ENCODE data around the gene DIS3. TPM values are rescaled to one million over a fixed set of nuclear protein-coding genes. Genes with fewer than 3 reads are reported as not detected.
"Not testable (repeated sequence)": the region's sequence is repeated elsewhere in the genome, so short reads cannot be mapped to it uniquely, and the experiment has no call there.

Gene DIS3
- total and polyA plus RNA-seq, 7 donors, result 5.4 to 24.5 (median 13.6) TPM

- H3K27me3 ChIP-seq, result no peaks in the 10 kb centered on the region
- peaks cover 0 to 19% (median 9%) of the 10 kb centered on the region in 4 donors for H3K4me1 ChIP-seq
- TF ChIP-seq CTCF (IDR thresholded peaks at IDR 0.05), result no peak
- no peak for DNase-seq
- H3K36me3 ChIP-seq, result peaks cover 0 to 18% (median 0%) of the 10 kb centered on the region in 4 donors
- WGBS, 2 donors, result 85 to 94% methylated on average over 8 of the region's 8 CpGs
- no peaks in the 10 kb centered on the region for H3K9me3 ChIP-seq
- intact Hi-C loops (cut with DNase I), result no loop called here
- peak overlapping the region in 2 of 4 donors; percentile 39 to 51 for H3K27ac ChIP-seq
- peak overlapping the region in 1 of 4 donors; percentile 15 for H3K4me3 ChIP-seq
These were observed 38.6 kb upstream of the DIS3 start for GRCh38 chr13:72820156-72820897.

- Histone ChIP-seq H3K4me1 (no peaks in the 10 kb centered on the region), H3K9me3 (no peaks in the 10 kb centered on the region), H3K27ac (no peak overlapping the region), H3K36me3 (peaks cover 0 to 13% (median 0%) of the 10 kb centered on the region in 4 donors), H3K27me3 (no peaks in the 10 kb centered on the region), H3K4me3 (no peak overlapping the region)
- WGBS, 2 donors, result 5 to 20% methylated on average over 1 of the region's 1 CpG
- TF ChIP-seq CTCF (IDR thresholded peaks at IDR 0.05) (peak in 2 of 4 experiments; percentile 14 to 23), POLR2AphosphoS5 (IDR thresholded peaks at IDR 0.05) (no peak), POLR2A (IDR thresholded peaks at IDR 0.05) (no peak), EP300 (IDR thresholded peaks at IDR 0.05) (no peak)
- intact Hi-C loops (cut with DNase I), result no loop called here
- DNase-seq, result no peak
These were observed 27.3 kb upstream of the DIS3 start for GRCh38 chr13:72808917-72809500.

- DNase-seq; intact Hi-C loops (cut with DNase I); H3K9me3 ChIP-seq; H3K4me3 ChIP-seq; H3K27ac ChIP-seq; H3K4me1 ChIP-seq; H3K27me3 ChIP-seq: not testable (repeated sequence)
- 98 to 100% methylated on average over 1 of the region's 1 CpG for WGBS, 2 donors
- peaks cover 0 to 16% (median 0%) of the 10 kb centered on the region in 4 donors for H3K36me3 ChIP-seq
These were observed 24.8 kb upstream of the DIS3 start for GRCh38 chr13:72806514-72806913.

DNA sequence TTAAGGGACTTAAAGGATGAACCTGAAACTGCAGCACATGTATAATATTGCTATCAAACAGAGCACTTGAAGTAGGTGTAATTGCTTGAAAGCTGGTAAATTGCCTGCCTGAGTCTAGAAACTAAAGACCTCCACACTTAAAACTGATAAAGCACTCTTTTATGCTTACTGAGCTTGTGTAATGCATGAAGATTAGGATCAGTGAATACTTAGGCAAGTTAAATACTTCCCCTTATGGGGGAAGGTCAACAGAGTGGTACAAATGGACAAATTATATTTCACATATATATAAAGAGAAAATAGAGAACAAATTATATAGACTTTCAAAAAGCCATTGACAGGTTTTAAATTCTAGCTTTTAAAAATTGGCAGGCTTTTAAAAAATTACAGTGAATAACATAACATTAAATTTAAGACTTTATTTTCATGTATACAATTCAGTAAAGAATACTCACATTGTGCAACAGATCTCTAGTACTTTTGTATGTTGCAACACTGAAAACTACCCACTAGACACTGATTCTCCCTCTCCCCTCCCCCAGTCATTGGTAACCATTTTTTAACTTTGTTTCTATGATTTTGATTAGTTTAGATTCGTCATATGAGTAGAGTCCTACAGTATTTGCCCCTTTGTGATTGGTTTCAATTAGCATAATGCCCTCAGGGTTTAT is 24.1 kb upstream of the DIS3 start:
- Histone ChIP-seq H3K9me3 (no peaks in the 10 kb centered on the region), H3K27me3 (no peaks in the 10 kb centered on the region), H3K36me3 (peaks cover 0 to 18% (median 0%) of the 10 kb centered on the region in 4 donors), H3K4me1 (no peaks in the 10 kb centered on the region), H3K27ac (no peak overlapping the region), H3K4me3 (no peak overlapping the region)
- intact Hi-C loops (cut with DNase I), result no loop called here
- TF ChIP-seq POLR2AphosphoS5 (IDR thresholded peaks at IDR 0.05) (no peak), EP300 (IDR thresholded peaks at IDR 0.05) (no peak), CTCF (IDR thresholded peaks at IDR 0.05) (no peak), POLR2A (IDR thresholded peaks at IDR 0.05) (no peak)
- no peak for DNase-seq
- 99 to 100% methylated on average over 1 of the region's 1 CpG for WGBS, 2 donors

DNA sequence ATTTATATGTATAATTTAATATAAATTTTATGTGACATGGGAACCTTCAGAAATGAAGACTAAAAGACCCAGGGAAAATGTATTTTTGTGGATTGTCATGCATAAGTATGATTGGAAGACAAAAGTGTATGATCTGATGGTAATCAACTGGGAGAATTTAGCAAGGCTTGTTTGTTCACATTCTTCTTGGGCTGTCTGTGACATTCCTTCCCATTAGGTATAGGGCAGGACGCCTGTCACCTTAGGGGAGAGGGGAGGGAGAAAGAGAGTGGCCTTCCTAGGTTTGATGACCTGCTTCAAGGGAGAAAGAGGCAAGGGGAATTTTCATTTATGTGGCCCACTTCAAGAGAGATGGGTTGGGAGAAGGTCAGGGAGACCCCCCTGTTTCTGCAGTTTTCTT is 22.6 kb upstream of the DIS3 start:
- no peaks in the 10 kb centered on the region for H3K9me3 ChIP-seq
- TF ChIP-seq EP300 (IDR thresholded peaks at IDR 0.05), result no peak
- no peak for TF ChIP-seq POLR2A (IDR thresholded peaks at IDR 0.05)
- TF ChIP-seq POLR2AphosphoS5 (IDR thresholded peaks at IDR 0.05), result no peak
- no peak for TF ChIP-seq CTCF (IDR thresholded peaks at IDR 0.05)
- H3K27ac ChIP-seq, result no peak overlapping the region
- H3K4me3 ChIP-seq, result no peak overlapping the region
- WGBS, 2 donors, result 93 to 100% methylated on average over 1 of the region's 1 CpG
- H3K36me3 ChIP-seq, result peaks cover 0 to 26% (median 0%) of the 10 kb centered on the region in 4 donors
- H3K27me3 ChIP-seq, result no peaks in the 10 kb centered on the region
- no peak for DNase-seq
- intact Hi-C loops (cut with DNase I), result no loop called here
- no peaks in the 10 kb centered on the region for H3K4me1 ChIP-seq
